RPMI7951 (cell line): ENCODE data around the gene BBS7. TPM values are rescaled to one million over a fixed set of nuclear protein-coding genes. Genes with fewer than 3 reads are reported as not detected.

Experiments
- DNase-seq: peaks from one replicate; pipeline ENCODE4 v3.0.0-alpha.2; 2012; ENCODE audit warnings: low read depth
- total RNA-seq: library from RNA; depleted of rRNA; stranded (reverse); fragments of >200 nt; shearing (Covaris generic); gene quantifications from 2 replicates; pipeline ENCODE4 v1.2.3, GENCODE V29; 2014

The BBS7 gene
- total RNA-seq, 1 experiment from 2014 or later, result 15.4 TPM

- DNase-seq, result no peak
Observed at GRCh38 chr4:121824950-121825349, 45.3 kb downstream of the BBS7 start.

- DNase-seq, result no peak
Observed at GRCh38 chr4:121824171-121824527, 46.1 kb downstream of the BBS7 start.

GRCh38 chr4:121823505-121824170 is 46.6 kb downstream of the BBS7 start, which contains the start of gene CCNA2:
Gene CCNA2 (minus strand): TSS chr4:121823883. CDS start chr4:121823628, 255 bp downstream.
- peak; percentile 96 for DNase-seq

- peak; percentile 48 for DNase-seq
Observed at GRCh38 chr4:121822796-121823504, 47.3 kb downstream of the BBS7 start.

GRCh38 chr4:121822047-121822446 is 48.2 kb downstream of the BBS7 start:
- DNase-seq, result no peak

- DNase-seq, result no peak
Observed at GRCh38 chr4:121819216-121819965, 50.9 kb downstream of the BBS7 start.

- DNase-seq, result no peak
Observed at GRCh38 chr4:121818215-121818614, 52.1 kb downstream of the BBS7 start.

GRCh38 chr4:121817701-121818100 is 52.6 kb downstream of the BBS7 start:
- no peak for DNase-seq

- no peak for DNase-seq
Observed at GRCh38 chr4:121817006-121817405, 53.3 kb downstream of the BBS7 start.

GRCh38 chr4:121814756-121815155 is 55.5 kb downstream of the BBS7 start:
- DNase-seq, result no peak

- DNase-seq, result no peak
Observed at GRCh38 chr4:121811122-121811521, 59.2 kb downstream of the BBS7 start.

GRCh38 chr4:121806411-121806810 is 63.9 kb downstream of the BBS7 start:
- no peak for DNase-seq

- DNase-seq, result no peak
Observed at GRCh38 chr4:121801715-121802075, 68.6 kb downstream of the BBS7 start.

GRCh38 chr4:121800961-121801714 is 69.1 kb downstream of the BBS7 start, which contains the start of gene EXOSC9:
Gene EXOSC9 (plus strand): TSS chr4:121801323. CDS start chr4:121801425, 102 bp downstream.
- DNase-seq, result peak; percentile 89

- no peak for DNase-seq
Observed at GRCh38 chr4:121800638-121800960, 69.7 kb downstream of the BBS7 start.

- DNase-seq, result no peak
Observed at GRCh38 chr4:121799867-121800501, 70.3 kb downstream of the BBS7 start.

GRCh38 chr4:121799208-121799823 is 71.0 kb downstream of the BBS7 start:
- DNase-seq, result no peak

- no peak for DNase-seq
Observed at GRCh38 chr4:121796283-121796682, 74.0 kb downstream of the BBS7 start.

GRCh38 chr4:121794505-121795188 is 75.6 kb downstream of the BBS7 start:
- no peak for DNase-seq

- DNase-seq, result no peak
Observed at GRCh38 chr4:121792966-121793365, 77.3 kb downstream of the BBS7 start.

- DNase-seq, result peak; percentile 62
Observed at GRCh38 chr4:121791481-121791880, 78.8 kb downstream of the BBS7 start.
